ENCODE measurements around the gene UBB.
"Not testable (repeated sequence)": the region's sequence is repeated elsewhere in the genome, so short reads cannot be mapped to it uniquely, and the experiment has no call there.

The UBB gene

GRCh38 chr17:16378636-16379282 lies 2.1 kb upstream of the UBB start:
- ChIA-PET CTCF (interaction anchor here (0.6 to 3.9 kb wide), 5 partner anchors 12 to 44 kb away, joined by 3 to 43 read pairs (median 4); partner anchors contain the start of gene TRPV2), POLR2A (no interaction called here)
- no peak for DNase-seq (ENCODE audit: extremely low spot score)
- TF ChIP-seq, protein P1, sequence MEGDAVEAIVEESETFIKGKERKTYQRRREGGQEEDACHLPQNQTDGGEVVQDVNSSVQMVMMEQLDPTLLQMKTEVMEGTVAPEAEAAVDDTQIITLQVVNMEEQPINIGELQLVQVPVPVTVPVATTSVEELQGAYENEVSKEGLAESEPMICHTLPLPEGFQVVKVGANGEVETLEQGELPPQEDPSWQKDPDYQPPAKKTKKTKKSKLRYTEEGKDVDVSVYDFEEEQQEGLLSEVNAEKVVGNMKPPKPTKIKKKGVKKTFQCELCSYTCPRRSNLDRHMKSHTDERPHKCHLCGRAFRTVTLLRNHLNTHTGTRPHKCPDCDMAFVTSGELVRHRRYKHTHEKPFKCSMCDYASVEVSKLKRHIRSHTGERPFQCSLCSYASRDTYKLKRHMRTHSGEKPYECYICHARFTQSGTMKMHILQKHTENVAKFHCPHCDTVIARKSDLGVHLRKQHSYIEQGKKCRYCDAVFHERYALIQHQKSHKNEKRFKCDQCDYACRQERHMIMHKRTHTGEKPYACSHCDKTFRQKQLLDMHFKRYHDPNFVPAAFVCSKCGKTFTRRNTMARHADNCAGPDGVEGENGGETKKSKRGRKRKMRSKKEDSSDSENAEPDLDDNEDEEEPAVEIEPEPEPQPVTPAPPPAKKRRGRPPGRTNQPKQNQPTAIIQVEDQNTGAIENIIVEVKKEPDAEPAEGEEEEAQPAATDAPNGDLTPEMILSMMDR (IDR thresholded peaks at IDR 0.05; ENCODE audit: control extremely low read depth, extremely low read depth, low read depth, missing control alignments), result no peak

DNA sequence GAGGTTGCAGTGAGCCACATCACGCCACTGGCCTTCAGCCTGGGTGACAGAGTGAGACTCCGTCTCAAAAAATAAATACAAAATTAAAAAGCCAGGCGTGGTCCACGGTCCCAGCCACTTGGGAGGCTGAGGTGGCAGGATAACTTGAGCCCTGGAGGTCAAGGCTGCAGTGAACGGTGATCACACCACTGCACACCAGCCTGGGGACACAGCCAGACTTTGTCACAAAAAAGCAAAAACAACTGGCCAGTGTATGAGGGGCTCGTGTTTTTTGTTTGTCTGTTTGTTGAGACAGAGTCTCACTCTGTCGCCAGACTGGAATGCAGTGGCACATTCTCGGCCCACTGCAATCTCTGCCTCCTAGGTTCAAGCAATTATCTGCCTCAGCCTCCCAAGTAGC lies 1.2 kb upstream of the UBB start:
- POLR2A ChIA-PET, result interaction anchor here (2.6 kb wide), 1 partner anchor 40 kb away, joined by 13 read pairs; no protein-coding TSS in a partner anchor
- TF ChIP-seq, protein P1 (IDR thresholded peaks at IDR 0.05; ENCODE audit: control extremely low read depth, extremely low read depth, low read depth, missing control alignments), result no peak
- no peak for DNase-seq (ENCODE audit: extremely low spot score)
- CTCF ChIA-PET, result interaction anchor here (1.7 to 3.9 kb wide), 2 partner anchors 16 kb away, joined by 16 to 43 read pairs; no protein-coding TSS in a partner anchor

DNA sequence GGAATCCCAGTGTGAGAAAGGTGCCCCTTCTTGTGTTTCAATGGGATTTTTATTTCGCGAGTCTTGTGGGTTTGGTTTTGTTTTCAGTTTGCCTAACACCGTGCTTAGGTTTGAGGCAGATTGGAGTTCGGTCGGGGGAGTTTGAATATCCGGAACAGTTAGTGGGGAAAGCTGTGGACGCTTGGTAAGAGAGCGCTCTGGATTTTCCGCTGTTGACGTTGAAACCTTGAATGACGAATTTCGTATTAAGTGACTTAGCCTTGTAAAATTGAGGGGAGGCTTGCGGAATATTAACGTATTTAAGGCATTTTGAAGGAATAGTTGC lies 567 bp downstream of the UBB start:
- no peak for DNase-seq (ENCODE audit: extremely low spot score)
- POLR2A ChIA-PET, result interaction anchor here (1.0 to 4.1 kb wide), 7 partner anchors 8 to 154 kb away, joined by 3 to 55 read pairs (median 8); no protein-coding TSS in a partner anchor
- TF ChIP-seq, protein P1 (IDR thresholded peaks at IDR 0.05; ENCODE audit: control extremely low read depth, extremely low read depth, low read depth, missing control alignments), result no peak
- CTCF ChIA-PET, result interaction anchor here (1.3 to 2.4 kb wide), 4 partner anchors 17 to 34 kb away, joined by 3 to 16 read pairs (median 8); partner anchors contain the start of gene TRPV2

DNA sequence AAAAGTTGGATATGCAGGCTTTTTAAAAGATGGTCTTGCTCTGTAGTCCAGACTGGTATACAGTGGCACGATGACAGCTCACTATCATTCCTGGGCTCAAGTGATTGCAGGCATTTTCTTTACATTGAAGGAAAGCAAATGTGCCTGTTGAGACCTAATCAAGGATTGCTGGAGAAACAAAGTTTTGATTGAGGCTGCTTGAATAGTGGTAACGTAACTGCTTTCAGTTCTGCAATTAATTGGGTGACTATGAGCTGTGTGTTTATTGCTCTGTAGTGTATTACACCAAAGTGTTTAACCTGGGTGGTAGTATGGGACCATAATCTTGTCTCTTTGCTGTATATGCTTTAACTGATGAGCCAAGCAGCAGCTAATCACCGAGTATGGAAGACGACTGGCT lies 2.3 kb downstream of the UBB start:
- POLR2A ChIA-PET, result interaction anchor here (0.7 to 4.1 kb wide), 7 partner anchors 19 to 158 kb away, joined by 3 to 55 read pairs (median 5); partner anchors contain the start of gene TRPV2
- CTCF ChIA-PET, result interaction anchor here (0.8 to 2.4 kb wide), 9 partner anchors 10 to 555 kb away, joined by 3 to 20 read pairs (median 3); partner anchors contain the start of genes CENPV and TRPV2
- TF ChIP-seq, protein P1 (IDR thresholded peaks at IDR 0.05; ENCODE audit: control extremely low read depth, extremely low read depth, low read depth, missing control alignments), result no peak
- DNase-seq (ENCODE audit: extremely low spot score), result no peak

DNA sequence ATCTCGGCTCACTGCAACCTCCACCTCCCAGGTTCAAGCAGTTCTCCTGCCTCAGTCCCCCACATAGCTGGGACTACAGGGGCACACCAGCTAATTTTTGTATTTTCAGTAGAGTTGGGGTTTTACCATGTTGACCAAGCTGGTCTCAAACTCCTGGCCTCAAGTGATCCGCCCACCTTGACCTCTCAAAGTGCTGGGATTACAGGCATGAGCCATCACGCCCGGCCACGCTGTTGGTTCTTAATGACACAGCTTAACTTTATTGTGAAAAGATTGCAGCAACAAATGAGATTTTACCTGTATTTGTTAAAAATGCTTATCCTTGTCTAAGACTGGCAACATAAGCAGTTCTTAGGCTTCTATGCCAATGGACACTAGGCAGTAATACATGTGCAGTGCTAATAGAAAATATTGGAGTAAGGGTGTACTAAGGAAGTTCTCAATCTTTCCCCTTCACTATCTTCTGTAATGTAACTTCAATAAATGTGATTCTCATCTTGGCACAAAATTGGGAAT lies 2.9 kb downstream of the UBB start:
- TF ChIP-seq, protein P1 (IDR thresholded peaks at IDR 0.05; ENCODE audit: control extremely low read depth, extremely low read depth, low read depth, missing control alignments), result no peak
- no peak for DNase-seq (ENCODE audit: extremely low spot score)
- ChIA-PET CTCF (interaction anchor here (0.8 to 2.4 kb wide), 8 partner anchors 11 to 556 kb away, joined by 3 to 20 read pairs (median 4); partner anchors contain the start of genes CENPV and TRPV2), POLR2A (interaction anchor here (0.9 to 4.1 kb wide), 6 partner anchors 20 to 55 kb away, joined by 3 to 55 read pairs (median 6); partner anchors contain the start of gene TRPV2)

- no peak for DNase-seq (ENCODE audit: extremely low spot score)
- CTCF ChIA-PET, result interaction anchor here (0.7 to 2.1 kb wide), 5 partner anchors 17 to 69 kb away, joined by 3 to 19 read pairs (median 5); partner anchors contain the start of gene TRPV2
- TF ChIP-seq, protein P1 (IDR thresholded peaks at IDR 0.05; ENCODE audit: control extremely low read depth, extremely low read depth, low read depth, missing control alignments), result no peak
- POLR2A ChIA-PET, result interaction anchor here (1.0 kb wide), 2 partner anchors 24 to 54 kb away, joined by 3 to 7 read pairs; no protein-coding TSS in a partner anchor
Measured at GRCh38 chr17:16384557-16384956, 3.7 kb downstream of the UBB start.

DNA sequence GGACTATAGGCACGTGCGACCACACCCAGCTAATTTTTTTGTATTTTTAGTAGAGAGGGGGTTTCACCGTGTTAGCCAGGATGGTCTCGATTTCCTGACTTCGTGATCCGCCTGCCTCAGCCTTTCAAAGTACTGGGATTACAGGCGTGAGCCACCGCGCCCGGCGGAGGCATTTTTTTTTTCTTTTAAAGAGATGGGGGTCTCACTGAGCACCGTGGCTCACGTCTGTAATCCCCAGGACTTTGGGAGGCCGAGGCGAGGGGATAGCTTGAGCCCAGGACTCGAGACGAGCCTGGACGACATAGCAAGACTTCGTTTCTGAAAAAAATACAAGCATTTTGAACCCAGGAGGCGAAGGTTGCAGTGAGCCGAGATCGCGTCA lies 5.2 kb downstream of the UBB start:
- DNase-seq (ENCODE audit: extremely low spot score); POLR2A ChIA-PET: not testable (repeated sequence)
- CTCF ChIA-PET, result interaction anchor here (0.6 to 2.1 kb wide), 8 partner anchors 24 to 55 kb away, joined by 3 to 19 read pairs (median 4); partner anchors contain the start of genes CENPV and TRPV2

All from GM10248 (cell line).